ENCODE results near the gene CUX1. TPM values are rescaled to one million over a fixed set of nuclear protein-coding genes. Genes with fewer than 3 reads are reported as not detected.

CUX1 gene
- total RNA-seq, 4 donors from 2014 or later: 93.8 to 156 (median 112) TPM

DNA sequence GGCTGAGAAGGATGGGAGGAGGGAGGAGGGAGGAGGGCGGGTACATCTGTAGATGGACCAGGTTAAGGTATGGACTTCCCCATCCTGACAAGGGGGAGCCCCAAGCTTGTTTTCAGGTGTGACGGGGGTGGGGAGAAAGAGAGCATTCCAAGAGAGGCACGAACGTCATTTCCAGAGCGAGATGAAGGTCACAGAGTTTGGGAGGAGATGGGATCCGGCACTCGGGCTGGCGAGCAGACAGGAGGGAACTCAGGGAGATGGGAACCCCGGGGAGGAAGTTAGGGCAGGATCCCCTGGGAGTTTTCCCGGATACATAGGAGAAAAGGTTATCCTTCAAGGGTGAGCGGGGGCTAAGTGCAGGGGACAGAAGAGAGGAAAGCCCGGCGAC, 118.8 kb downstream of the CUX1 start:
- Histone ChIP-seq H3K4me3 (replicated peaks in 1 of 3) (peak overlapping the region in 1 of 3 donors; percentile 7), H3K4me1 (peaks cover 34 to 35% of the 10 kb centered on the region in 2 donors), H3K36me3 (no peaks in the 10 kb centered on the region), H3K27ac (peak overlapping the region; percentile 37 to 50 (median 40)), H3K27me3 (no peaks in the 10 kb centered on the region), H3K9me3 (no peaks in the 10 kb centered on the region)
- intact Hi-C loops (cut with DNase I): no loop called here
- DNase-seq: no peak
- 53 to 58% methylated on average over 13 of the region's 13 CpGs for WGBS, 2 donors
- TF ChIP-seq POLR2A (IDR thresholded peaks at IDR 0.05): no peak
- TF ChIP-seq, protein P1, sequence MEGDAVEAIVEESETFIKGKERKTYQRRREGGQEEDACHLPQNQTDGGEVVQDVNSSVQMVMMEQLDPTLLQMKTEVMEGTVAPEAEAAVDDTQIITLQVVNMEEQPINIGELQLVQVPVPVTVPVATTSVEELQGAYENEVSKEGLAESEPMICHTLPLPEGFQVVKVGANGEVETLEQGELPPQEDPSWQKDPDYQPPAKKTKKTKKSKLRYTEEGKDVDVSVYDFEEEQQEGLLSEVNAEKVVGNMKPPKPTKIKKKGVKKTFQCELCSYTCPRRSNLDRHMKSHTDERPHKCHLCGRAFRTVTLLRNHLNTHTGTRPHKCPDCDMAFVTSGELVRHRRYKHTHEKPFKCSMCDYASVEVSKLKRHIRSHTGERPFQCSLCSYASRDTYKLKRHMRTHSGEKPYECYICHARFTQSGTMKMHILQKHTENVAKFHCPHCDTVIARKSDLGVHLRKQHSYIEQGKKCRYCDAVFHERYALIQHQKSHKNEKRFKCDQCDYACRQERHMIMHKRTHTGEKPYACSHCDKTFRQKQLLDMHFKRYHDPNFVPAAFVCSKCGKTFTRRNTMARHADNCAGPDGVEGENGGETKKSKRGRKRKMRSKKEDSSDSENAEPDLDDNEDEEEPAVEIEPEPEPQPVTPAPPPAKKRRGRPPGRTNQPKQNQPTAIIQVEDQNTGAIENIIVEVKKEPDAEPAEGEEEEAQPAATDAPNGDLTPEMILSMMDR (IDR thresholded peaks at IDR 0.05): no peak

DNA sequence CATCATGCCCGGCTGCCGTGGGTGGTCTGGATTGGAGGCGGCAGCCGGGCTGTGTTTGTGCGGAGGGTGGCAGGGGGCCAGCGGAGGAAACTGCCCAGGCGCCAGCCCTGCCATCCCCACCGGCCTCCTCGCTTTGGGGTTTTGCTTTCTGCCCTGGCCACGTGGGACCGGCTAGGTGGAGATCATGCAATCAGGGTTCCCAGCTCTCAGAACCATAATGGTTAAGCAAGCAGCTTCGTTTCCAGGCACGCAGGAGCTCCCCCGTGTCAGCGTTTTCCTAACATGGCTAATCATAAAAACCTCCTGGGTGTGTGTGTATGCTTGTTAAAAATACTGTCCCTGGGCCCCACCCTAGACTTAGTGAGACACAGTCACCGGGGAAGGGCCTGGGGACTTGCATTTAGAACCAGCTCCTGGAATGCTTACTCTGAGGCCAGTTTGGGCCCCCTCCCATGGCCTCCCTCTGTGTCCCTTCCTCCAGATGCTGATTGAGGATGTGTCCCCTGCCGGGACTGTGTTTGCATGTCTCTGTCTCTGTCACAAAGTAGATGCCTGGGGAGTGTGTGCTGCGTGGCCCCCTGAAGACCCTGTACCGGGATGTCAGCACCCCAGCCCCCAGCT, 119.3 kb downstream of the CUX1 start:
- no peak for TF ChIP-seq POLR2A (IDR thresholded peaks at IDR 0.05)
- TF ChIP-seq, protein P1 (IDR thresholded peaks at IDR 0.05): no peak
- H3K4me1 ChIP-seq: peaks cover 39 to 40% of the 10 kb centered on the region in 2 donors
- no peaks in the 10 kb centered on the region for H3K27me3 ChIP-seq
- peak in 1 of 2 donors; percentile 37 for DNase-seq
- no peaks in the 10 kb centered on the region for H3K36me3 ChIP-seq
- intact Hi-C loops (cut with DNase I): no loop called here
- WGBS, 2 donors: 39 to 43% methylated on average over 17 to 19 of the region's 19 CpGs
- no peaks in the 10 kb centered on the region for H3K9me3 ChIP-seq
- peak overlapping the region; percentile 37 to 50 (median 40) for H3K27ac ChIP-seq
- peak overlapping the region in 1 of 3 donors; percentile 7 for H3K4me3 ChIP-seq (replicated peaks in 1 of 3)

- Histone ChIP-seq H3K36me3 (no peaks in the 10 kb centered on the region), H3K4me3 (replicated peaks in 1 of 3) (no peak overlapping the region), H3K4me1 (peaks cover 50% of the 10 kb centered on the region in 2 donors), H3K9me3 (no peaks in the 10 kb centered on the region), H3K27me3 (no peaks in the 10 kb centered on the region), H3K27ac (no peak overlapping the region)
- 91 to 95% methylated on average over 11 of the region's 11 CpGs for WGBS, 2 donors
- DNase-seq: no peak
- TF ChIP-seq, protein P1 (IDR thresholded peaks at IDR 0.05): no peak
- no peak for TF ChIP-seq POLR2A (IDR thresholded peaks at IDR 0.05)
- intact Hi-C loops (cut with DNase I): no loop called here
Observed at GRCh38 chr7:101937717-101938514, 120.5 kb downstream of the CUX1 start.

DNA sequence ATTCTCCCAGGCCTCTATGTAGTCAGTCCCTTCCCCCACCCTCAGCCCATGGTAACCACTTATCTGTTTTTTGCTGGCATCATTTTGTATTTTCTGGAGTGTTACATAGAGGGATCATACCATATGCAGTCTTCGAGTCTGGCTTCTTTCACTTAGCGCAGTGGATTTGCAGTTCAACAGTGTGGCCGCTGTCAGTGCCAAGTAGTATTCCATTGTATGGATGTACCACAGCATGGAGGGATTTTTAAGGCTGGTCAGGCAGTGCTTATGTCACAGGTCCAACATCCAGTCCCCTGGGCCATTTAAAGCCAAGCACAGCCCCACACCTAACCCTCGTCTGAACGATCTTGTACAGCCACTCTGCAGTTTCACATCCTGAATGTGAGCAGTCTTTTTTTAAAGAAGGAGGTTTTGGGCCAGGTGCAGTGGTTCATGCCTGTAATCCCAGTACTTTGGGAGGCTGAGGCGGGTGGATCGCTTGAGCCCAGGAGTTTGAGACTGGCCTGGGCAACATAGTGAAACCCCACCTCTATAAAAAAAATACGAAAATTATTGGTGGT, 121.8 kb downstream of the CUX1 start:
- Histone ChIP-seq H3K36me3 (no peaks in the 10 kb centered on the region), H3K4me3 (replicated peaks in 1 of 3) (no peak overlapping the region), H3K27me3 (no peaks in the 10 kb centered on the region), H3K4me1 (peaks cover 54 to 63% of the 10 kb centered on the region in 2 donors), H3K9me3 (no peaks in the 10 kb centered on the region), H3K27ac (no peak overlapping the region)
- whole genome bisulfite sequencing, 2 donors: 89 to 96% methylated on average over 8 of the region's 8 CpGs
- intact Hi-C loops (cut with DNase I): no loop called here
- no peak for DNase-seq
- TF ChIP-seq POLR2A (IDR thresholded peaks at IDR 0.05): no peak
- TF ChIP-seq, protein P1 (IDR thresholded peaks at IDR 0.05): no peak
